ENCODE measurements around the gene CISTR.
"Not testable (repeated sequence)": the region's sequence is repeated elsewhere in the genome, so short reads cannot be mapped to it uniquely, and the experiment has no call there.

Gene CISTR

GRCh38 chr12:53751336-53752191 lies at the start of gene CISTR:
CISTR (minus strand) TSS chr12:53751979.
- DNase-seq (ENCODE audit: low read depth) = no peak

GRCh38 chr12:53798575-53798974 lies 46.8 kb upstream of the CISTR start:
- DNase-seq (ENCODE audit: low read depth) = no peak

GRCh38 chr12:53795927-53796326 lies 44.1 kb upstream of the CISTR start:
- no peak for DNase-seq (ENCODE audit: low read depth)

- no peak for DNase-seq (ENCODE audit: low read depth)
Measured at GRCh38 chr12:53793221-53793620, 41.4 kb upstream of the CISTR start.

- DNase-seq (ENCODE audit: low read depth) = peak; percentile 2
Measured at GRCh38 chr12:53791735-53792326, 40.1 kb upstream of the CISTR start.

GRCh38 chr12:53789570-53789969 lies 37.8 kb upstream of the CISTR start:
- DNase-seq (ENCODE audit: low read depth) = no peak

GRCh38 chr12:53788892-53789291 lies 37.1 kb upstream of the CISTR start:
- no peak for DNase-seq (ENCODE audit: low read depth)

GRCh38 chr12:53786411-53786810 lies 34.6 kb upstream of the CISTR start:
- DNase-seq (ENCODE audit: low read depth) = no peak

- no peak for DNase-seq (ENCODE audit: low read depth)
Measured at GRCh38 chr12:53785161-53785560, 33.4 kb upstream of the CISTR start.

- DNase-seq (ENCODE audit: low read depth) = no peak
Measured at GRCh38 chr12:53782093-53782703, 30.4 kb upstream of the CISTR start.

GRCh38 chr12:53781228-53781801 lies 29.5 kb upstream of the CISTR start:
- no peak for DNase-seq (ENCODE audit: low read depth)

GRCh38 chr12:53780323-53780722 lies 28.5 kb upstream of the CISTR start:
- DNase-seq (ENCODE audit: low read depth) = no peak

- not testable (repeated sequence) for DNase-seq (ENCODE audit: low read depth)
Measured at GRCh38 chr12:53779679-53780078, 27.9 kb upstream of the CISTR start.

- DNase-seq (ENCODE audit: low read depth) = no peak
Measured at GRCh38 chr12:53777936-53778644, 26.3 kb upstream of the CISTR start.

- no peak for DNase-seq (ENCODE audit: low read depth)
Measured at GRCh38 chr12:53777412-53777811, 25.6 kb upstream of the CISTR start.

- no peak for DNase-seq (ENCODE audit: low read depth)
Measured at GRCh38 chr12:53776872-53777271, 25.1 kb upstream of the CISTR start.

GRCh38 chr12:53775478-53776145 lies 23.8 kb upstream of the CISTR start:
- DNase-seq (ENCODE audit: low read depth) = no peak

GRCh38 chr12:53770281-53770680 lies 18.5 kb upstream of the CISTR start:
- DNase-seq (ENCODE audit: low read depth) = no peak

- no peak for DNase-seq (ENCODE audit: low read depth)
Measured at GRCh38 chr12:53768976-53769375, 17.2 kb upstream of the CISTR start.

- no peak for DNase-seq (ENCODE audit: low read depth)
Measured at GRCh38 chr12:53766881-53767280, 15.1 kb upstream of the CISTR start.

- DNase-seq (ENCODE audit: low read depth) = no peak
Measured at GRCh38 chr12:53765891-53766290, 14.1 kb upstream of the CISTR start.

GRCh38 chr12:53764615-53765014 lies 12.8 kb upstream of the CISTR start:
- DNase-seq (ENCODE audit: low read depth) = no peak

Data from stimulated activated CD8-positive, alpha-beta memory T cell treated with anti-CD3 and anti-CD28 coated beads, Interleukin-4, amount 100 ng/mL, for 24 hours (primary cell).